H1 (cell line): ENCODE measurements around the gene DNAJB8.

Experiments
- CTCF ChIP-seq, 3 experiments: IDR thresholded peaks; 1 replicate in 2 of 3; 2 replicates in 1 of 3; pipeline versions ENCODE4 v1.5.1 to v1.6.1; 2011; ENCODE audit warnings: low read length in 3 of 3, mild to moderate bottlenecking in 3 of 3, inconsistent platforms in 2 of 3, low read depth in 1 of 3, moderate library complexity in 1 of 3; ENCODE audit not compliant: insufficient read depth in 1 of 3; ENCODE audit errors: control extremely low read depth in 1 of 3
- RAD21 ChIP-seq, 2 experiments: IDR thresholded peaks in 1 of 2; conservative IDR thresholded peaks in 1 of 2; 2 replicates each; pipeline ENCODE4 v1.6.1; 2011; ENCODE audit warnings: low read depth in 2 of 2, low read length in 2 of 2, improper control_type of control experiment in 1 of 2, inconsistent platforms in 1 of 2, mild to moderate bottlenecking in 1 of 2, moderate library complexity in 1 of 2
- USF2 ChIP-seq: IDR thresholded peaks from 2 replicates; pipeline ENCODE4 v1.6.1; 2011; ENCODE audit warnings: low read length, improper control_type of control experiment

- TF ChIP-seq USF2 (no peak), RAD21 (IDR thresholded peaks at IDR 0.05 in 1 of 2, conservative IDR thresholded peaks at IDR 0.05 in 1 of 2; ENCODE audit: low read depth in 2 of 2, low read length in 2 of 2) (no peak), CTCF (IDR thresholded peaks at IDR 0.05; ENCODE audit: control extremely low read depth in 1 of 3, insufficient read depth in 1 of 3, low read depth in 1 of 3, low read length in 3 of 3) (no peak)
These were observed 31.5 kb upstream of the DNAJB8 start for GRCh38 chr3:128498127-128498626.
